Bronchus fibroblast of lung (primary cell): ENCODE results near the gene CTRL. TPM values are rescaled to one million over a fixed set of nuclear protein-coding genes. Genes with fewer than 3 reads are reported as not detected.

ENCODE experiments used
- total RNA-seq: library from RNA; depleted of rRNA; stranded (reverse); fragments of >200 nt; gene quantifications from 2 replicates; pipeline ENCODE4 v1.2.3, GENCODE V29; 2015

Gene CTRL
- 1.0 and 1.3 TPM in 2 replicates for total RNA-seq

DNA sequence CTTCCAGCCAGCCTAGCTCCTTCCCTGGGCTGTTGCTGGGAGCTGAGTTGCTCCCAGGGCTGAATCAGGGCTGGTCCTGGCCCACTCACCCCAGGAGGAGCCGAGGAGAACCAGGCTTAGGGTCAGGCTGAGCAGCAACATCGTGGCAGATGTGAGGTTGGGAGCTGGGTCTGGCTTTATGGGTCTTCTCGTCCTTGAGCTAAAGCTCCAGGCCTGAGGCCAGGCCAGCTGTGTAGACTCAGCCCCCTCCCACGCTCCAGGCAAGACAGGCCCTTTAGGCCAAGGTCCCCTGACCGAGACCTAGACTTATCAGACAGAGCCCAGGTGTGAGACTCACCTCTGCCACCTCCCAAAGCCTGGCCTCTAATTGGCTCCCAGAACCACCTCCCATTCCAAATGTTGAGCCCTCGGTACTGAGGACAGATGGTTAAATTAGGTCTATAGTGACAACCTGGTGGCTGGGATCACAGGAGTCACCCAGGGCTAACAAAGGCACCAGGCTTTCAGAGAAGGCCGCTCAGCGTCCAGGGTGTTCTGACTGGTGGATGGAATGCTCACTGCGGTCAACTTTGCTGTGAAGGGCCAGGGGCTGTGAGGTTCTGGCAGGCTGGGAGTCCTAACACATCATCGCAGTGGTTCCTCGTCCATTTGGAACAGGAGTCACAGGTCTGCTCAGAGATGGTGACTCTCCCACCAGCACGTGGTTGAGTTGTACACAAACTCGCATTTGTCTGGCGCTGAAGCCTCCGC lies at the start of gene CTRL:
Gene CTRL, minus strand, starts transcription at position 151 of the 750 bp plus-strand sequence. Its CDS starts 10 bp downstream, at position 141.

DNA sequence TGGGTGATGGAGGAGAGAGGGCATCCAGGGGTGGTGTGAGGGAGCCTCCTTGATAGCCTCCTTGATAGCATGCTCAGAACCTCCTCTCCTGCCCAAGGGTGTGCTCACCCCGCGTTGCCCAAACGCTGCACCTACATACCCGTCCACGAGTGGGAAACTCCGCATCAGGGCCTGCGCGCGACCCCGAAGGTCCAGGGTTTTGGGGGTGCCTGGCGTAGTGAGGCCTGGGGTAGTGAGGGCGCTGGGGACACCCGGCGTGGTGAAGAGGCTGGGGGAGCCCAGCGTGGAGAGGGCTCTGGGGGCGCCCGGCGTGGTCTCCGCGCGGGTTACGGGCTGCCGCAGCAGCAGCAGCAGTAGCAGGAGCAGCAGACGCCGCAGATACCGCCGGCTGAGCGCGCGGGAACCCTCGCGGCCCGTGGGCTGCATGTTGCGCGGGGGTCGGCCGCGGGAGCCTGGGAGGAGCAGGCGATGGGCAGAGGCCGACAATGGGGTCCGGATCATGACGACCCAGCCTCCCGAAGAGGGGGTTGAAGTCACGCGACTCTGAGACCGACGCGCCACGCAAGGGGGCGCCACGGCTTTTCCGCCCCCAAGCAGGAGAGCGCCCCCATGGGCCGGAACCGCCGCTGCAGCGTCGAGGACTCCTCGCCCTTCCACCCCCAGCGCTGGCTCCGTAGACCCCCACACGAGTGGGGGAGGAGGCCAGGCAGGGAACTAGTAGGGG lies 48.5 kb upstream of the CTRL start, which contains the start of gene DPEP3:
Gene DPEP3, minus strand, starts transcription at position 545 of the 724 bp plus-strand sequence. Its CDS starts 119 bp downstream, at position 426.

DNA sequence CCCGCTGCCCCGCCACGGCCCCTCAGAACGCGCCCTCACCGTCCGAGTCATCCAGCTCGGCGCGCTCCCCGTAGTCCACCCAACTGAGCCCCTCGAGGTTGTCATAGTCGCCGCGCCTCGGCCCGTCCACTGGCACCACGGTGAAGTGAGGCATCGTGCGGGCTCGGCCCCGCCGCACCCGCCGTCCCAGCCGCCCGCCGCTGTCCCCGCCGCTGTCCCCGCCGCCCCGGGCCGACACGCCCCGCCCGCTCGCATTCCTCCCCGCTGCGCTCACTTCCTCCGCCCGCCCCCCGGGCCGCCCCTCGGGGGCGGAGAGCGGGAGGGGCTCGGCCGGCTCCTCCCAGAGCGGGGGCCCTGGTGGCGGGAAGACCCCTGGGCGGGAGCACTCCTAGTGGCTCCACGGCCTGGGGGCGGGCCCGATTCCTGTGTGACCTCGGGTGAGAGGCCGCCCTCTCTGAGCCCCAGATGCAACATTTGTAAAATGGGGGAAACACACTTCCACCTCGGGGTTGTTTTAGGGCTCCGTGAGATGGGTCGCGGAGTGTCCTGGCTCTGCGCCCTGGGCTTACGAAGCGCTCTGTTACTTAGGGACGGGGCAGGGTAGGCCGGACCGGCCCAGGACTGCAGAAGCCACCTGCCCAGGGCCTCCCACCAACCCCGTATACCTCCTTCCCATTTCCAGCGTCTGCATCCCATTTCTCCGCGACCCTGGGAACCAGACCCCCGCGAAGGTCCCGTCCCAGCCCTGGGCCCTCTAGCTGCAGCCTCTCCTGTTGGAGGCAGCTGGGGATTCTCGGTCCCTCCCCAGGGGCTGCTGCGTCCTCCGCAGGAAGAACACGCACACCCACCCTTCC lies 37.0 kb upstream of the CTRL start, which contains the start of gene SLC12A4:
Gene SLC12A4, minus strand, starts transcription at position 238 of the 854 bp plus-strand sequence. Its CDS starts 84 bp downstream, at position 154.

DNA sequence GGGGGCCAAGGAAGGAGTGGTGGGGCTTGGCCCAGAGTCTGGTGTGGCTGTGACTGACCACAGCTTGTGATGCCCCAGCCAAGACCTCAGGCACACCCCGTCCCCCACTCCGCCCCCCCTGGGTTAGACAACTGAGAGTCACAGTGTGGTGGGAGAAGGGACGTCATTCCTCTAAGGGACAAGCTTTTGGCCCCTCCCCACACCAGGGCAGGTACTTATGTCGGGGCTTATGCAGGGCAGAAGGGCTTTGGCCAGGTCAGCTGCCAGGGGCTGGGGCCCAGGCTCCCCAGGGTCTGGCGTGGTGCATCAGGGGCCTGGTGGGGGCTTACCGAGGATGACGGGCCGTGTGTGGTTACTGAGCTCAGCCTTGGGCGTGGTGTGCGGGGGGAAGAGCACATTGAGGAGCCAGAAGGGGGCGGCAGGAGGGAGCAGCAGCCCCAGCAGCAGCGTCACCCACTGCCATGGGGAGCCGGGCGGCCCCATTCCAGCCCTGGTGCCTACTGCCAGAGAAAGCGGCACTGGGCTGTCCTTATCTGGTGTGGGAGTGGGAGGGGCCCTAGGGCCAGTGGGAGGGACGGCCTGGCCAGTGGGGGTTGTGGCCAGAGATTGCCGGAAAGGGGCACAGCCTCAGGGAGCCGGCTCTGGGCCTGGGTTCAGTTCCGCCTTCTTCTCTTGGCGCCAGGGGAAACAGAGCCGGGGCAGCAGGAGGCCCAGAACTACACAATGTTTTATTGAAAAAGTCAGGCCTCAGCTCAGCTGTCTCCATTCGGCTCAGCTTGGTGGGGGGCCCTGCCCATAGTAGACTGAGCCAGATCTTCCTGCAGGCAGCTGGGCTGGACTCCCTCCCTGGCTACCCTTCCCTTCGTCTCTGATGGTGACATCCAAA lies 12.2 kb upstream of the CTRL start, which contains the start of gene LCAT:
Gene LCAT, minus strand, starts transcription at position 502 of the 886 bp plus-strand sequence. Its CDS starts 19 bp downstream, at position 483.

DNA sequence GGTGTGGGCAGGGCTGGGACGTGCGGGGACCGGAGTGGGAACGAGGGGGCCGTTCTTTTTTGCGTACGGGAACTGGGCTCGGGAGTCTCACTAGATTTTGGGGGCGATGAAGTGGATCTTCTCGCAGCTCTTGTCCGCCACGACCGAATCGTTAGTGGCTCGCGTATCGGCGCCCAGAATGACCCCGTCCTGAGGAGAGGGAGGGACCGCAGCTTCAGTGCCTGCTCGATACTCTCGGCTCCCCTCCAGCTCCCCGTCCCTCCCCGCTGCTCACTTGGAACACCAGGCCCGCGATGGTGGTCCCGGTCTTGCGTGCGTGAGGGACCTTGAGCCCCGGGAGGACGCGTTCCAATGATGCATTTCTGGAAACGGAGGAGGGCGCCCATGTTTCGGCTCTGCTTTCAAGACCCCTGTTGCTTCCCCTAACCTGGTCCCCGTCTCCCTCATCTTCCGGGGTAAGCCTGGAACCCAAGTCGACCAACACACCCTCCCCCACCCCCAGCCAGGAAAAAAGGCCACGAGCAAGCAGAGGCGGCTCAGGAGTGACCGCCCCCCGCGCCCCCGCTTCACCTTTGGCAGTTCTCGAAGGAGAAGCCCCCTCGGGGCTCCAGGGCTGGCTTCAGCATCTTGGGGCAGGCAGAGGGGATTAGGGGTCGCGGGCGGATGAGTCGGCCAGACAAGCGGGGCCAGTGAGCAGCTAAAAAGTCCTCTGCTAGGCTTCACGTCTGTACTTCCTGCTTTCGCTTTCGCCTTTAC lies 4.6 kb upstream of the CTRL start, which contains the start of gene PSMB10:
Gene PSMB10, minus strand, starts transcription at position 727 of the 756 bp plus-strand sequence. Its CDS starts 101 bp downstream, at position 626.

DNA sequence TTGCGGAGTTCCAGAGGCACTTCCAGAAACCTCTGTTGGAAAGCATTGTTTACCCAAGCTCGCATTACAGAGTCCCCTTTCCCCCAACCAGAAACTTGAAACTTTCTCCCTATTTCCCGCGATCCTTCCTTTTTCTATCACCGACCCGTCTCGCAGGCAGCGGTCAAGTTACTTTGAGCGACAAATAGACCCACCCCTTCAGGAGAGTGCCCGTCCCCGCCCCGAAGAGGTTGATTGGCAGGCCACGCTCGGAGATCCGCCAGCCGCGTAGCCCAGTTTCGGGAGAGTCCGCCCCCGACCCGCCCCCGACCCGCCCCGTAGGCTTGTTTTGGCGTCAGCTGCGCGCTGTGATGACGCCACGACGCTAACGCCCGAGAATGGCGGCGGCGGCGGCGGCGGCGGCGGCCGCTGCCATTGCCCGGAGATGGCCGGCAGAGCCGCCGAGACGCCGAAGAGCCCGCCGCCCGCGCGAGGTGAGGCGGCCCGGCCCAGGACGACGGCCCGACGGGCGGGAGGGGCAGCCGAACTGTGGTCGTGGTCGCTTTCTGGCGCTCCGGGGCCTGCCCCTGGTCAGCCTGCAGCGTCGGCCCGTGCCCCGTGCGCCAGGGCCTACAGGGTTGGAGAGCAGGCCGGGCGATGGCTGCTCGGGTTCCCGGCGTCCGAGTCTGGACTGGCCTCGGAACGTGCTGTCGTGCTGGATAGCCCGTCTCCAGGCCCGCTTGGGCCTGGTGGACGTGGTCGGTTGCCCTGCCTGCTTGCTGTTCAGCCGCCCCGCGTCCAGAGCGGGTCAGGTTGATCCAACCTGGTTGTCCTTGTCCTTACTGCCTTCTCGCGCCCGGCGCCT lies 38.5 kb downstream of the CTRL start, which contains the start of gene PSKH1:
Gene PSKH1, plus strand, starts transcription at position 356 of the 844 bp plus-strand sequence. CDS start 15,496 bp downstream, outside the sequence.

DNA sequence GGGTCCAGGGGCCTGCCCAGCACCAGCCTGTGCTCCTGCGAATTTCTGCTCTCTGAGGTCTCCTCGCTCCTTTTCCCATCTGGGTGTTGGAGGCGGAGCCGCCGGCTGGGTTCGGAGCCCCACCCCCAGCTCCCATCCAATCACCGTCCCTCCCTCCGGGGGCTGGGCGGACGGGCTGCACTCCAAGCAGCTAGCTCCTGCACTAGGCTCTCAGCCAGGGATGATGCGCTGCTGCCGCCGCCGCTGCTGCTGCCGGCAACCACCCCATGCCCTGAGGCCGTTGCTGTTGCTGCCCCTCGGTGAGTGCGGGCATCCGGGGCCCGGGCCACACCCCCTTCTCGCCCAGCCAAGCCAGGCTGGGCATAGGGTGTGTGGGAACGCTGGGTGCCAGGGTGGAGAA lies 47.0 kb downstream of the CTRL start, which contains the start of gene NRN1L:
Gene NRN1L, plus strand, starts transcription at position 202 of the 400 bp plus-strand sequence. Its CDS starts 19 bp downstream, at position 221.

Other genes with a start within 250 kb of the CTRL start
- 11.0 and 12.1 TPM in 2 replicates for gene GFOD2, start 212.5 kb downstream of the CTRL start, total RNA-seq
- 4.0 and 4.4 TPM in 2 replicates for gene RANBP10, start 125.3 kb downstream of the CTRL start, total RNA-seq
- gene TSNAXIP1, start 125.0 kb downstream of the CTRL start, total RNA-seq = 0.17 and 1.2 TPM in 2 replicates
- 35.1 and 35.2 TPM in 2 replicates for gene THAP11, start 89.5 kb downstream of the CTRL start, total RNA-seq
- gene NUTF2, start 84.9 kb downstream of the CTRL start, total RNA-seq = 154 and 200 TPM in 2 replicates
- 38.0 and 38.8 TPM in 2 replicates for gene CENPT, start 84.2 kb downstream of the CTRL start, total RNA-seq
- 48.5 and 62.5 TPM in 2 replicates for gene EDC4, start 58.8 kb downstream of the CTRL start, total RNA-seq
- gene NRN1L, start 47.0 kb downstream of the CTRL start, total RNA-seq = 0.30 and 0.50 TPM in 2 replicates
- gene PSKH1, start 38.6 kb downstream of the CTRL start, total RNA-seq = 10.6 and 12.5 TPM in 2 replicates
- 40.0 and 47.4 TPM in 2 replicates for gene PSMB10, start 5.0 kb upstream of the CTRL start, total RNA-seq
- 10.1 and 11.6 TPM in 2 replicates for gene LCAT, start 12.3 kb upstream of the CTRL start, total RNA-seq
- 29.4 and 33.1 TPM in 2 replicates for gene SLC12A4, start 36.8 kb upstream of the CTRL start, total RNA-seq
- not detected in 2 replicates for gene DPEP3, start 48.6 kb upstream of the CTRL start, total RNA-seq
- gene DPEP2, start 67.6 kb upstream of the CTRL start, total RNA-seq = not detected in 2 replicates
- gene DPEP2NB, start 84.0 kb upstream of the CTRL start, total RNA-seq = not detected in 2 replicates
- gene DDX28, start 91.4 kb upstream of the CTRL start, total RNA-seq = 6.4 and 7.7 TPM in 2 replicates
- gene DUS2, start 91.4 kb upstream of the CTRL start, total RNA-seq = 19.5 and 22.0 TPM in 2 replicates
- 9.1 and 10.9 TPM in 2 replicates for gene NFATC3, start 153.5 kb upstream of the CTRL start, total RNA-seq